Measurements from ENCODE around the gene FAM9C.
"Not testable (repeated sequence)": the region's sequence is repeated elsewhere in the genome, so short reads cannot be mapped to it uniquely, and the experiment has no call there.

Gene FAM9C

DNA sequence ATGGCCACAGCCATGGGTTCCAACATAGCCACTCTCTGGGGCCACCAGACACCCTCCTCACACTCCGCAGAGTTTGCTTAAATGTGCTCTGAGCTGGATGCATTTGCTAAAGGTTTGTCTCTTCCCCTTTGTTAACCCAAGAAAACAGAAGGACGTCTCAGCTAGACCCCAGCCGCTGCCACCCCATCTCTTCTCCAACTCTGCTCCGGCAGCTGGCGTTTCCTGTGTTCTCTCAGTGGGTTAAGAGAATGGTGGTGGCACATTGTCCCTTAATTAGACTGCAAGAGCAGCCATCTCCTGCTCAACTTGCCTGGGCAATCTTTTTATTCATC lies 43.7 kb upstream of the FAM9C start:
- DNase-seq (ENCODE audit: low spot score): no peak
- TF ChIP-seq, protein P1, sequence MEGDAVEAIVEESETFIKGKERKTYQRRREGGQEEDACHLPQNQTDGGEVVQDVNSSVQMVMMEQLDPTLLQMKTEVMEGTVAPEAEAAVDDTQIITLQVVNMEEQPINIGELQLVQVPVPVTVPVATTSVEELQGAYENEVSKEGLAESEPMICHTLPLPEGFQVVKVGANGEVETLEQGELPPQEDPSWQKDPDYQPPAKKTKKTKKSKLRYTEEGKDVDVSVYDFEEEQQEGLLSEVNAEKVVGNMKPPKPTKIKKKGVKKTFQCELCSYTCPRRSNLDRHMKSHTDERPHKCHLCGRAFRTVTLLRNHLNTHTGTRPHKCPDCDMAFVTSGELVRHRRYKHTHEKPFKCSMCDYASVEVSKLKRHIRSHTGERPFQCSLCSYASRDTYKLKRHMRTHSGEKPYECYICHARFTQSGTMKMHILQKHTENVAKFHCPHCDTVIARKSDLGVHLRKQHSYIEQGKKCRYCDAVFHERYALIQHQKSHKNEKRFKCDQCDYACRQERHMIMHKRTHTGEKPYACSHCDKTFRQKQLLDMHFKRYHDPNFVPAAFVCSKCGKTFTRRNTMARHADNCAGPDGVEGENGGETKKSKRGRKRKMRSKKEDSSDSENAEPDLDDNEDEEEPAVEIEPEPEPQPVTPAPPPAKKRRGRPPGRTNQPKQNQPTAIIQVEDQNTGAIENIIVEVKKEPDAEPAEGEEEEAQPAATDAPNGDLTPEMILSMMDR (IDR thresholded peaks at IDR 0.05; ENCODE audit: borderline replicate concordance, control extremely low read depth, extremely low read depth, insufficient read depth, missing control alignments): no peak
- in situ Hi-C loops (cut with MboI; ENCODE audit: low sequenced_read_pairs, unreplicated experiment): loop anchor here (5.0 to 25.0 kb wide), 2 partner anchors 86 to 574 kb away; partner anchors contain the start of gene TCEANC

GRCh38 chrX:13087322-13088155 lies 43.1 kb upstream of the FAM9C start:
- in situ Hi-C loops (cut with MboI; ENCODE audit: low sequenced_read_pairs, unreplicated experiment): loop anchor here (5.0 to 25.0 kb wide), 2 partner anchors 85 to 575 kb away; partner anchors contain the start of gene TCEANC
- DNase-seq (ENCODE audit: low spot score): peak; percentile 53
- TF ChIP-seq, protein P1 (IDR thresholded peaks at IDR 0.05; ENCODE audit: borderline replicate concordance, control extremely low read depth, extremely low read depth, insufficient read depth, missing control alignments): no peak

- not testable (repeated sequence) for DNase-seq (ENCODE audit: low spot score)
- in situ Hi-C loops (cut with MboI; ENCODE audit: low sequenced_read_pairs, unreplicated experiment): loop anchor here (5.0 to 25.0 kb wide), 2 partner anchors 85 to 575 kb away; partner anchors contain the start of gene TCEANC
Observed at GRCh38 chrX:13086793-13087321, 42.4 kb upstream of the FAM9C start.

DNA sequence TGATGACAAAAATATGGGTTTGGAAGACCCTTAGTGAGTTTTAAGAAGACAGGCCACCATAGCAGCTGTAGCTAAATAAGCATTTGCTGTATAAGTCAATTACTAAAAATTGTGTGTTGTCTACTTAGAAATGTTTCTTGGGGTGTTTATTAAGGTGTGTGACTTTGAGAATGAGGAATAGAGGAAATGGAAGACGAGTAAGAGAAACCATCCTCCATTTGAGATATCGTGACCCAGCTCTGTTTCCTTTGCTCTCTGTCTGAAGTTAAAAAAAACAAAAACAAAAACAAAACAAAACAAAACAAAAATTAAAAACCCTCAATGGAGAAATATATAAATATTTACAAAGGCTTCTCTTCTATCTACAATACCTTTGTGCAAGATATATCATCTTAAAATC lies 41.7 kb upstream of the FAM9C start:
- in situ Hi-C loops (cut with MboI; ENCODE audit: low sequenced_read_pairs, unreplicated experiment): loop anchor here (5.0 to 25.0 kb wide), 2 partner anchors 84 to 576 kb away; partner anchors contain the start of gene TCEANC
- TF ChIP-seq, protein P1 (IDR thresholded peaks at IDR 0.05; ENCODE audit: borderline replicate concordance, control extremely low read depth, extremely low read depth, insufficient read depth, missing control alignments): no peak
- no peak for DNase-seq (ENCODE audit: low spot score)

DNA sequence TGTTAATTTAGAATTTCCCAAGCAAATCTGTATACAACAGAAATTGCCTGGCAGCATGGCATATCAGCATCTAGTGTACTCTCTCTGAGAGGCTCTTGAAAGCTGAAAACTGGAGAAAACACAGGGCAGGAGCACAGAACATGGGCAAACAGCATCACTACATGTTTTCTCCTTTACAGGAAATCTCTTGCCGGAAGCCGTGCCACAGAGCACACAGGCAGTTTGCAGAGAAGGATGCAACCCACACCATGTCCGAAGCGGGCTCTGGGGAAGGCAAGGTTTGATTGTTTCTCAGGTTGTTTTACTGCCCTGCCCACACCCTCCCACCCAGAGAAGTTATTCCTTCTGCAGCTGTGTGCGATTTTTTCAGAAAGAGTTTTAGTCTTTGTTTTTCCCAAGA lies 41.1 kb upstream of the FAM9C start:
- DNase-seq (ENCODE audit: low spot score): no peak
- in situ Hi-C loops (cut with MboI; ENCODE audit: low sequenced_read_pairs, unreplicated experiment): loop anchor here (5.0 to 25.0 kb wide), 2 partner anchors 83 to 577 kb away; partner anchors contain the start of gene TCEANC
- TF ChIP-seq, protein P1 (IDR thresholded peaks at IDR 0.05; ENCODE audit: borderline replicate concordance, control extremely low read depth, extremely low read depth, insufficient read depth, missing control alignments): no peak

- TF ChIP-seq, protein P1 (IDR thresholded peaks at IDR 0.05; ENCODE audit: borderline replicate concordance, control extremely low read depth, extremely low read depth, insufficient read depth, missing control alignments): no peak
- no peak for DNase-seq (ENCODE audit: low spot score)
- in situ Hi-C loops (cut with MboI; ENCODE audit: low sequenced_read_pairs, unreplicated experiment): loop anchor here (5.0 to 25.0 kb wide), 2 partner anchors 82 to 578 kb away; partner anchors contain the start of gene TCEANC
Observed at GRCh38 chrX:13084611-13085010, 40.2 kb upstream of the FAM9C start.

DNA sequence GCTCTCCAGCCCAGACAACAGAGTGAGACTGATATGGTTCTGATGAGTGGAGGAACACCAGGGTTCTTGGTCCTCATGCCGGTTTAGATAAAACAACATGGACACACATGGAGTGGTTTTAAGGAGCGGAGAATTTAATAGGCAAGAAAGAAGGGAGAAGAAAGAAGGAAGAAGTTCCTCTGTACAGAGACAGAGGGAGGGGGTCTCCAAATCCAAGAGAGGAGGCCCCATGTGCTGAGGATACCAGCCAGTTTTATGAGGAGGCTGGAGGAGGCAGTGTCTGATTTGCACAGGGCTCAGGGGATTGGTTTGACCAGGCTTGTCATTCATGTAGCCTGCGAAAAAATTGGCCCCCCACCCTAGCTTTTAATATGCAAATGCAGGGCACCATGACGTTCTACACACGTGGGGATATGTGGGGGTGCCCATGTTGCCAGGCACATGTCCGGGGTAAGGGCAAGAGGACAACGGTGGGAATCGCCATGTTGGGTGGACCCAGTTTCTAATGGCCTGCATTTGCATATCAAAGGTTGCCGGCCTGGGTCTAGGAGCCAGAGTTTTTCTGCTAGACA lies 39.4 kb upstream of the FAM9C start:
- in situ Hi-C loops (cut with MboI; ENCODE audit: low sequenced_read_pairs, unreplicated experiment): loop anchor here (25.0 kb wide), 1 partner anchor 578 kb away; the partner anchor contains the start of gene TCEANC
- DNase-seq (ENCODE audit: low spot score): not testable (repeated sequence)

All from GM13976 (cell line).